Muscle of back (tissue), 11 donors: Measurements from ENCODE around the gene ARHGEF16. TPM values are rescaled to one million over a fixed set of nuclear protein-coding genes. Genes with fewer than 3 reads are reported as not detected.

ENCODE experiments used
- DNase-seq, 3 donors: peaks; one replicate each; pipeline versions ENCODE4 v3.0.0 to v3.0.0-alpha.2; 2013
- polyA plus RNA-seq, 10 donors: library from polyadenylated mRNA; unstranded; fragments of 120-200 nt; gene quantifications; one replicate each; pipeline ENCODE4 v1.2.1, GENCODE V29; 2013; ENCODE audit not compliant: insufficient read length in 10 of 10

Gene ARHGEF16
- polyA plus RNA-seq, 10 donors, result 0.23 to 1.5 (median 0.45) TPM

GRCh38 chr1:3420218-3420951 is 34.1 kb upstream of the ARHGEF16 start:
- DNase-seq, result no peak

GRCh38 chr1:3422638-3423037 is 31.8 kb upstream of the ARHGEF16 start:
- DNase-seq, result no peak

- no peak for DNase-seq
Observed at GRCh38 chr1:3423245-3423829, 31.1 kb upstream of the ARHGEF16 start.

GRCh38 chr1:3423896-3424611 is 30.4 kb upstream of the ARHGEF16 start:
- no peak for DNase-seq

GRCh38 chr1:3425486-3426215 is 28.8 kb upstream of the ARHGEF16 start:
- DNase-seq, result no peak

GRCh38 chr1:3426956-3427535 is 27.4 kb upstream of the ARHGEF16 start:
- DNase-seq, result no peak

- no peak for DNase-seq
Observed at GRCh38 chr1:3427711-3428704, 26.5 kb upstream of the ARHGEF16 start.

- no peak for DNase-seq
Observed at GRCh38 chr1:3428899-3429298, 25.6 kb upstream of the ARHGEF16 start.

- DNase-seq, result no peak
Observed at GRCh38 chr1:3429320-3429719, 25.1 kb upstream of the ARHGEF16 start.

GRCh38 chr1:3429766-3430165 is 24.7 kb upstream of the ARHGEF16 start:
- no peak for DNase-seq

- DNase-seq, result no peak
Observed at GRCh38 chr1:3430406-3430805, 24.1 kb upstream of the ARHGEF16 start.

- DNase-seq, result no peak
Observed at GRCh38 chr1:3430820-3431219, 23.6 kb upstream of the ARHGEF16 start.

GRCh38 chr1:3431266-3431665 is 23.2 kb upstream of the ARHGEF16 start:
- DNase-seq, result no peak

- no peak for DNase-seq
Observed at GRCh38 chr1:3431686-3432085, 22.8 kb upstream of the ARHGEF16 start.

GRCh38 chr1:3432306-3432705 is 22.2 kb upstream of the ARHGEF16 start:
- no peak for DNase-seq

- no peak for DNase-seq
Observed at GRCh38 chr1:3433076-3433475, 21.4 kb upstream of the ARHGEF16 start.

- DNase-seq, result no peak
Observed at GRCh38 chr1:3433596-3434320, 20.7 kb upstream of the ARHGEF16 start.

- DNase-seq, result no peak
Observed at GRCh38 chr1:3434406-3435110, 19.9 kb upstream of the ARHGEF16 start.

GRCh38 chr1:3435666-3436065 is 18.8 kb upstream of the ARHGEF16 start:
- DNase-seq, result no peak
